Stimulated activated CD4-positive, alpha-beta T cell treated with anti-CD3 and anti-CD28 coated beads, Interleukin-15, amount 100 ng/mL, for 24 hours (primary cell): Measurements from ENCODE around the gene ADAMTS19.
"Not testable (repeated sequence)": the region's sequence is repeated elsewhere in the genome, so short reads cannot be mapped to it uniquely, and the experiment has no call there.

Experiments used
- DNase-seq: peaks from one replicate; pipeline ENCODE4 v3.0.0-alpha.2; 2020

ADAMTS19 gene

DNA sequence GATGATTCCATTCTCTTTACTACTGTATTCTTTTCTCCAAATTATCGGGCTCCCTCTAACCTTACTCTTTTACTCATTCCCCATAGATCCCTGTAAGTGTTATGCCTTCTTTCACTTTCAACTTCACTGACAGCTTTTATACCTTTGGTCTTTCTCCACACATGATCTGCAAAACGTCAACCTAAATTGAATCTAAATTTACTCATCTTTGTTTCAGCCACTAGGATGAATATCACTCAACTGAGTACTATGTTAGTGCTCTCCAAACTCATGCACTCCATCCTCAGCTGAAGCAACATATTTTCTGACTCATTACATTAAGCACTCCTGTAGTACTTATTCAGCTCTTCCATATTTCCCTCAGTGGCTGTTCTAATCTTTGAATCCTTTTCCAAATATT is 133.4 kb downstream of the ADAMTS19 start:
- no peak for DNase-seq

DNA sequence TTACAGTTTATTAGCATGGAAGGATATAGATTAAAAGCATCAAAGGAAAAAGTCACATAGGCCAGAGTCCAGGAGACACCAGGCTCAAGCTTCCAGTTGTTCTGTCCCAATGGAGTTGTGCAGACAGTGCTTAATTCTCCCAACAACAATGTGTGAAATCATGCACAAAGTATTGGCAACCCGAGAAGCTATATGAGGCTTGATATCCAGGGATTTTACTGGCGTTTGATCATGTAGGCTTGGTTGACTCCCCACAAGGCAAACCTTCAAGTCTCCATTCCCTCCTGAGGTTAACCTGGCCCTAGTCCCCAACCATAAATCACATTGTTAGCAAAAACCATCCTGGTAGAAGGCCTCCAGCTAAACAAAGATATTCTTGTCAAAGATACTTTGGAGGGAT is 141.5 kb downstream of the ADAMTS19 start:
- no peak for DNase-seq

DNA sequence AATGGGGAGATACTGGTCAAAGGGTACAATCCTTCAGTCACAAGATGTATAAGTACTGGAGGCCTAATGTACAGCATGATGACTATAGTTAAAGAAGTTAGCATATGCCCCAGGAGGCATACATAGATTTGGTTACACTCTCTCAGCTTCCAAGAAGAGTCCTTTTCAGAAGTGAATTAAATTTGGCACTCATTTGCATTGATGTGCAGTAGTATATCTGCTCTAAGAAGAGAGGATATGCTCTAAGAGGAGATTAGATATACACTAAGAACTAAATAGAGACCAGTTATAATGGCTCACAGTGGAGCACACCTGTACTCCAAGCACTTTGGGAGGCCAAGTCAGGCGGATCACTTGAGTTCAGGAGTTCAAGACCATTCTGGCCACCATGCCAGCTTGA is 148.3 kb downstream of the ADAMTS19 start:
- DNase-seq, result no peak

DNA sequence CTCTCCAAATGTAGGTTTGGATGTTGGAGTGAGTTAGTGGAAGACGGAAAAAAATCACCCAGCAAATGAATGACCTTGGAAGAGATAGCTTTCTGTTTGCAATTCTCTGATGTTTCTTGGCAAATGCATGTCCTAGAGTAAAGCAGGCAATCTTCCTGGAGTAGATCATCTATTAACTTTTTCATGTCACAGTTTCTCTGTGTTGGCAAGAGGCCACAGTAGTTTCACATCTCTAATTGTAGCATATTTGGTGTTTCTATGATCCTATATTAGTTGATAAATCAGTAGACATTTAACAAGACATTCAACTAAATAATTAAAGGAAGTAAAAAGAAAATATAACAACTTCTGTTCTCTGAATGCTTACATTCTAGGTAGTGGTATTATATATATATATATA is 149.6 kb downstream of the ADAMTS19 start:
- DNase-seq, result no peak

DNA sequence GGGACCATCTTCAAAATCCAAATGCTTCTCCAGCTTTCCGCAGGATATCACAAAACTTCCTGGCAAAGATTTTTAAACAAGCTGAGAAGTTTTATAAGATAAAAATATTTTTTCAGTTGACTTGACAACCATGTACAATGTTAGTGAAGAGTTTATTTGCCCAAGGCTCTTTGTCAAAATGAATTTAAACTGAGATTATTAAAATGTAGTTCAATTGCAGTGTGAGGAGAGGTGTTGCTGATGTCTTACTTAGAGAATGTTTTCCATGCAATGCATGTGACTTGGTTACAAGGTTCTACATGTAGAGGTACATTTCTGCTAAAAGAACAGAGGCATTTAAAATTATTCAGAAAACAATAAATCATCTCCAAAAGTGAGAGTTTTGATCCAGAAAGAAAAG is 156.4 kb downstream of the ADAMTS19 start:
- DNase-seq, result no peak

DNA sequence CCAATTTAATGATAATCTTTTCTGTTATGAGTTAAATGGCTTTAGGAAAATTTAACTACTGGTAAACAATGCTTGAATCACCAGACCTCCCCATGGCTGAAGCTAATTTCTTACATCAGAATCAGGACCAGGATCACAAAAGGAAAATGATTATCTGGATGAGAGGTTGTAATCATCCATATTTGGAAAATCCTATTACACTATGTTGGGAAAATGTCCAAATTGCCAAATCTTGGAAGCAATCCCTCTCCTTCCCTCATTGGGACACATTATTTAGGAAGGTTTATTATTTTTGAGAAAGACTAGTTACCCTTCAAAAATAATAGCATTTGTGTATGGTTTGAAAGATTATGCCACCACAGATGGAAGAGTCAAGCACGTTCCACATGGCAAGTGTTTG is 157.1 kb downstream of the ADAMTS19 start:
- no peak for DNase-seq

DNA sequence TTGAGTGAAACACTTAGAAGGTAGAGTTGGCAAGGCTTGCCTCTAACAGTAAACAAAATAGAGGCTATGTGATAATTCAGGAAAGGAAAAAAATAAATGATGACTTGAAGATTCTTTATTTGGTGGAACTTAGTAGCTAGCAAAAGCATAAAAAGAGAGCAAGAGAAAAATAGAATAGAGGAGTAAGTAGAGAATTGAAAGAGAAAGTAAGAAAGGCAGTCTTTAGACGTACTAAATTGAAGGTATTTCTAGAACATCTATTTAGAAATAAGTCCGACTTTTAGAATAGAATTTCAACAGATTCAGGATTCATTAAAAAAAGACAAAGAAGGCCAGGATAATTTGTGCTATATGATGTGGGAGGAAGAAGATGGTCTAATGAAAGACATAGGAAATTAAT is 159.7 kb downstream of the ADAMTS19 start:
- no peak for DNase-seq

DNA sequence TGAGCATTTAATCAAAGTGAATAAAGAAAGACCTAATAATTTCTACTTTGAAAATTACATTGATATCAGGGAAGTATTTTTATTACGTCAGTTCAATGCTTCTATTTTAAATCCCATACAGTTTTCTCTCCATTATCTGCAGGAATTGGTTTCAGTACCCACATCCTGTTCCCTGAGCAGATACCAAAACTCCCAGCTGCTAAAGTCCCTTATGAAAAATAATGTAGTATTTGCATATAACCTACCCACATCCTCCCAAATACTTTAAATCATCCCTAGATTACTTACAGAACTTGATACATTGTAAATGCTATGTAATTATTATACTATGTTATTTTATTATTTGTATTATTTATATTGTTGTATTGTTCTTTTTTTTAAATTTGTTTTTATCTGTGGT is 162.4 kb downstream of the ADAMTS19 start:
- no peak for DNase-seq

DNA sequence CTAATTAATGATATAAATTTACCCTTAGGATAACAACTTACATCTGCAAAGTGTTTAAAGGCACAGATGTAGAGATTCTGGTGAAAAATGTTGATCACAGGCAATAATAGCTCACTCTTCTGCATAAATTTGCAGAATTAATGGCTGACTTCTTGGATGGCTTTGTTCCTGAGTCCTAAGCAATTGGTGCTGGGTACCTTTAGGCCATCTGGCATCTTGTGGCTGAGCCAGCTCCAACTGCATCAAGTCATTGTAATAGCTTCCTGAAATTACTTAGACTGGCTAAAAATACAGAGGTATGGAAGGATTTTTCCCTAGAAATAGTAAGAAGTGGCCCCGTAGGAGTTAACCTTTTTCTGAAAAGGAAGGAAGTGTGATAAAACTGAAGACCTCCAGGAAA is 169.5 kb downstream of the ADAMTS19 start:
- DNase-seq, result no peak

DNA sequence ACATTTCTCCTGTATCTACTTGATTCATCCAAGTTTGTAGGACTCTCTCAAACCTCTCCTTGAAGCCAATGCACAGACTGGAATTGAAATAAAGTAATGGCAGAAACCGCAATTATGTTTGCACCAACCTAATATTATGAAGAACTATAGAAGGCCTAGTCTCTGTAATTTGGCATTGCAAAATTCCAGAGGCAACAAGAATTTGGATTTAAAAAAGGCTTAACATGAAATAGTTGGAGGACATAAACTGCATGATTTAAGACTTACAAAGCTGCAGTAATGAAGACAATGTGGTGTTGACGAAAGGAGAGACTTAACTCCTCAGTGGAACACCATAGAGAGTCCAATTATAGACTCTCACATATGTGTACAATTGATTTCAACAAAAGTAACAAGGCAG is 170.0 kb downstream of the ADAMTS19 start:
- no peak for DNase-seq

DNA sequence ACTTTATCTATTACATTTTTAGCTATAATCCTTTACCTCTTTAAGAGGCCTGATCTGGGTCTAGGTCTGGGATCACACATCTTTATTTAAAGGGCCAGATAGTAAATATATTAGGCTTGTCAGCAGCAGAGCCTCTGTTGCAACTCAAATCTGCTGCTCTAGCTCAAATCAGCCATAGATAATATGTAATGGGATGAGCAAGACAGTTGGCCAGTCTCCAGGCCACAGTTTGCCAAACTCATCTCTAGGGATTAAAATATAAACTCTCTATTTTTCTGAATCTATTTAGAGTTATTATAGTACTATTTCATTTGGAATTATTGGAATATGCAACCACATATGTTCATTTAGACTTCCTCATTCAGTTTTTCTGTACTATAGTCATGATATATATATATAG is 171.9 kb downstream of the ADAMTS19 start:
- no peak for DNase-seq

DNA sequence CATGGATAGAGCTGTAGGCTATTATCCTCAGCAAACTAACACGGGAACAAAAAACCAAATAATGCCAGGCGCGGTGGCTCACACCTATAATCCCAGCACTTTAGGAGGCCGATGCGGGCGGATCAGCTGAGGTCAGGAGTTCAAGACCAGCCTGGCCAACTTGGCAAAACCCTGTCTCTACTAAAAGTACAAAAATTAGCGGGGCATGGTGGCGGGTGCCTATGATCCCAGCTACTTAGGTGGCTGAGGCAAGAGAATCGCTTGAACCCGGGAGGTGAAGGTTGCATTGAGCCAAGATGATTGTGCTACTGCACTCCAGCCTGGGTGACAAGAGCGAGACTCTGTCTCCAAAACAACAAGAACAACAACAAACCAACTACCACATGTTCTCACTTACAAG is 177.4 kb downstream of the ADAMTS19 start:
- DNase-seq, result not testable (repeated sequence)

DNA sequence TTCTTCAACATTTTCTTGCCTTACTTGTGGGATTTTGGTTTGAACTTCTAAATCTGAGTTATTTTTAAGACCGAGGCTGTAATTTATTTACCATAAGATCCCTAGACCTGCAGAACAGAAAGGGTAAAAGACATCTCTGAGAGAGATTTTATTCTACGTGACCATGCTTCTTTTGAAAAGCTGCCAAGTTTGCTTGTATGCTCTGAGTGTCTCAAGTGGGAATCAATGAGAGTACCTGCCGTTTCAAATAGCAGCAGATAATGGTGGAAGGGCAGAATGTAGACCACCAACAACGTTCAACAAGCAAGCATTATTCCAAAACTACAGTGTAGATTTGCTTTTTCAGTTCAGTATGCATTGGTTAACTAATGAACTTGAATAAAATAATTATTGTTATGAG is 179.2 kb downstream of the ADAMTS19 start:
- DNase-seq, result no peak

DNA sequence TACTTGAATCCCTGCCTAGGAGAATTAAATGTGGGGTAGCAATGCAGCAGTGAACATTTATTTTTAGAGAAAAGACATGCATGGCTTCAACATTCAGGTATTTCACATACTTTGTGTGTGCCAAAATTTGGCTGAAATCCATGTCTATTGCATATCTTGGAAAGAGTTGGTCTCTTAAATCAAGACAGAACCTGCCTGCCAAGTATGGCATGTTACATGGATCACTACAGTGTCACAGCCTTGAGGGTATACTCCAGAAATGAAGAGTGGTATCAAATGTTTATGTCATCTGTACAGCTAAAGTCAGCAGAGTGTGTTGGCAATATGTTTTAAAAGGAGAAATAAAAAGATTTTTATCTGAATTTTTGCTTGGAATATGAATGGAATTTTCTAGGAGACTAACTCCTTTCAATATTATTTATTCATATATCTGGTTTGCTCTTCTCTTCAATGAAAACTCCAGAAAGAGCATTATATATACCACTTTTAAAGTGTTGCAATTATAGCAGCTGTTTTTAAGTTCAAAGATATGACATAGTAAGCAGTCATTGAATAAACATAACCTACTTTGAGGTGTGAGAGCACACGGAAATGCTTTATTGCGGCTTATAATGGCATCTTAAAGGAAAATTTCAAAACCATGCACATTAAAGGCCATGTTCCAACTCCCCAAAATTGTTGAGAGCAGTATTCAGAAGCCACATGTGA is 192.4 kb downstream of the ADAMTS19 start:
- DNase-seq, result no peak

DNA sequence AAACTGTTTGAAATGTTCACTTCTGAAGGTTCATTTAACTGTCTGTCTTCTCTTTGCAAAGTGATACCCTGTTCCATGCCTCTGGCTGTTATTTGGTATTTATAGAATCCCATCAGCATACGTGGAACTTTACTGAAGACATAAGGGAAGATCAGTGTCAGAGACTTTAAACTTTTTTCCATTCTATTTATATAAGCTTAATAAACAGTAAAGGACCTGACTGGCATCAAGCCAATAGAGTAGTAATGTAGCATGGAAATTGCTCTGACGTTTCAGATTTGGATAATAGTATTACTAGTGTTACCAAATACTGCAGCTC is 192.9 kb downstream of the ADAMTS19 start:
- no peak for DNase-seq

DNA sequence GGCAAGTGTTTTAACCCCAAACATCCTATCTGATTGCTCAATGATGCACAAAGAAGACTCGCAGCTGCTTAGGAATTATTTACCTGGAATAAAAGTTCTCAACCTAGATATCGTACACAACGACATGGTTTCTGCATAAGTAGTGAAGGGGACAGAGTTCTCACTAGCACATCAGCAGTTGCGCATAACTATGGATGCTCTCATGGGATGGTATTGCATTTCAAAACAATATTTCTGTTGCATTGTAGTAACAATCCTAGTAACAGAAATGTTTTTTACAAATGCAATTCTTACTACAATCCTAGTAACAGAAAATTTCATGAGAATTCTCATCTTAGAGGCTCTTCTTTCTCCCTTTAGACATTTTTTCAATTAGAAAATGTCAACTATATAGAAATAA is 193.3 kb downstream of the ADAMTS19 start:
- DNase-seq, result no peak

DNA sequence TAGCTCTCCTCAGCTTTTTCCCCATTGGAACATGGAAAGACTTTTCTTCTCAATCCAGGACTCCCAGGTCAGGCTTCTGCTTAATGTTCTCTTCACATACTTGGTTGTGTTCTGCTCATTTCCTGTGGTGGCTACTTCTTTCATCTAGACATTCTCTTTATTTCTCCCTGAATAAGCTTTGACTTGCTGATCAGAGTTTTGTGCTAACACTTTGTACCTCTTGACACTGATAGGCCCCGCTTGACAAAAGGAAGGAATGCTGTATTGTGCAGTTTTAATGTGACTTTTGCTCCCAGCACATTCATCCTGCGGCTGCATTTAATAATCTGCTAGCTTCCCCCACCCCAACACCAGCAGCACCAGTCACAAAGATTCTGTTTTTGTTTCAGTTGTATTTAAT is 196.9 kb downstream of the ADAMTS19 start:
- no peak for DNase-seq

DNA sequence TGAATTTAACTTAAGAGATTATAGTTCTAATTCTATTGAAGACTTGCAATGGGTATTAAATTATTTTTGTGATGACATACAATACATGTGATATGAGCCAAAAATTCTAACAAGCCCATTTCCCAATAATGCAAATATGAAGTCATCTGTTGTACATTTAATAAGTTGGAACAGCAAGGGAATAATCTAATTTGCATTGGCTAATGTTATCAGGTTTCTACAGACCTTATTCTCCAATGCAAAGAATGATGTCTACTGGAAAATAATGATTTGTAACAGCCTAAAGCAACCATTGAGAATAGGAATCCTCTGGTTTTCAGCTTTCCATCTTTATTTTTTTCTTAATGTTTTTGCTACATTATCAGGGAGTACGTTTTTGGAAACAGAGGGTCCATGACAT is 198.7 kb downstream of the ADAMTS19 start:
- DNase-seq, result no peak

DNA sequence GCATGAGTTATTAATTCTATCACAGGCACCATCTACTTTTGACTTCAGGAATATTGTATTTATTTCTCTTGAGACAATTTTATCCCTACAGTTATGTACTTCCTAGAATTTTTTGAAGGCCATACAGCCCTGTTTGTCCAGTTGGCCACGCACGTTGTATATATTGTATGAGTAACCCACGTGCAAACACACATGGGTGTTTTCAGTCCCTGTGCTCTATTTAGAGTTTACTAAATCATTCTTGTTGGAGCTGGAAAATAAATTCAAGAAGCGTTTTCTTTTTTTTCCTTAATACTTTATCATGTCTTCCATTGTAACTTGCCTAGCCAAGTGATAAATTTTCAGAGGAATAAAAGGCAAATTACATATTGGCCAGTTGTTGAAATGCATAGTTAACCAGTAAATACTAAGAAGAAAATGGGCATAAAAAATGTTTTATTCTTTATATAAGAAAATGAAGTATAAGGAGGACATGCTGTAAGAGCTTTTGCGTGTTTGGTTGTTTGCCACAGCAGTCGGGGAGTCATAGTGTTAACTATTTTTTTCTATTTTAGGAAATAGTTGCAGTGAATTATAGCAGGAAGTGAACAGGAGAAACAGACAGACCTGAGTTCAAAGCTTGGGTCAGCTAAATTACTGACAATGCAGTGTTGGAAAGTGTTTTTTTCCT is 201.4 kb downstream of the ADAMTS19 start:
- DNase-seq, result no peak

DNA sequence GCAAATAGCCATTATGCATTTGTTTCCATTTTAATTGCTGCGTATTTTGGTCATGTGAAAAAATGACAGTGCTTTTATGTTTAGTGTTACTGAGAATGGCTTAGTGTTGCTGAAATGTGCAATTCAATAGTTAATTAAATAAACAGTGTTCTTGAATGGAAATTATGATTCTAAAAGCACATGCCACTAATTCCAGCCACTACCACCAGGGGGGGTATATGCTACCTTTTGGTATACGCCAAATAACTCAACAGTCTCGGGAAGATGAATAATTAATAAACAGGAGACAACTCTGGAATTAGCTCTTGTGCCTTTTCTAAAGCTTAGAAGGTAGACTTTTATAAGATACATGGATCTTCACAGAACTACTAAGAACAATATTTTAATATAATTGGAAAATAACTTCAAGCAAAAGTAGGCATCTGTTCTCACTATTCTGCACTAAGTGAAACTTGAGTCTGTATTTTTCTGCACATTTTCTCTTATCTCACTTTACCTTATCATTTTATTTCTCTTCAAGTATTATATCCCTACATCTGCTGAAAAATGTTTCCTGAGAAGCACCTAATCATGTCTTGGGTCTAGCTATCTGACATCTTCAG is 204.3 kb downstream of the ADAMTS19 start:
- peak; percentile 66 for DNase-seq

DNA sequence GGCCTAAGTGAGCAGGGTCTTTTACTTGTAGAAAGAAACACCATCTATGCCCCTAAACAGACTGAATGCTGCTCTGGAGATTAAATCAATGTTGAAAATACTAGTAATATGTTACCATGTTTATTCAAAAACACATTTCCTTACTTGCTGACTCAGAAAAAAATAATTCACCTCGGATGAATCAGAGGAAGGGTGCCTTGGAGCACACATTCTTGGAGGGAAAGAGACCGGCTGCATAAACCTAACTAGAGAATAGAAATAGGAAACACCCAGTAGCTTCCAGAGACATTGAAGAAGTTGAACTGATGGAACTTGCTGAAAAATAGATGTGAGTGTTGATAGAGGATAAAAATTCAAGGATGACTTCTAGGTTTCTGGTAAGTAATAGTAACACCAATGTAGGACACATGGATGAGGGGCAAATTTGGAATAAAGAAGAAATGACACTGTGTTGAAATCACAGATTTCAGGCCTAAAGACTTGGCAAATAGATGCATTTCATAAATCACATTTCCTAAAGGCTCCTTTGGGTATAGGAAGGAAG is 210.9 kb downstream of the ADAMTS19 start:
- DNase-seq, result no peak

DNA sequence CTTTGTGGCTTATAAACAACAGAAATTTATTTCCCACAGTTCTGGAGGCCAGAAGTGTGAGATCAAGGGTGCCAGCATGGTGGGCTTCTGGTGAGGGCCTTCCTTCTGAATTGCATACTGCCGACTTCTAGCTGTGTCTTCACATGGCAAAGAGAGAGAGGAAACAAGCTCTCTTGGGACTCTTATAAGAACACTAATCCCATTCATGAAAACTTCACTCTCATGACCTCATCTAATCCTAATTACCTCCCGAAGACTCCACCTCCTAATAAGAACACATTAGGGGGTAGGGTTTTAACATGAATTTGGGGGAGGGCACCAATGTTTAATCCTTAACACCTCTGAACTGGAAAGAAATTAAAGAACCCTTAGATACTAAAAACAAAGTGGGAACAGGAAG is 211.9 kb downstream of the ADAMTS19 start:
- no peak for DNase-seq

DNA sequence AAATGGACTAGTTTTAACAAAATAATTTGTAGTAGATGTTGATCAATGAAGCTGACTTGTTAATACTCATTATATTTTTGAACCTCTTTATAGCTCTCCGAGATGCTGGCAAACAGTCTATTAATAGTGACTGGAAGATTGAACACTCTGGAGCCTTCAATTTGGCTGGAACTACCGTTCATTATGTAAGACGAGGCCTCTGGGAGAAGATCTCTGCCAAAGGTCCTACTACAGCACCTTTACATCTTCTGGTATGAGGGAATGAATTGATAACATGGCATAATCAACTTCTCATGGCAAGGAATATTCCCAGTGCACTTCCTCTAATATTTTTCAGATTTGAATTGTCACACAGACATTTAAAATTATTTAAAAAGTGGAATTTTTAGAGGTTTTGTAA is 219.6 kb downstream of the ADAMTS19 start:
- DNase-seq, result no peak

DNA sequence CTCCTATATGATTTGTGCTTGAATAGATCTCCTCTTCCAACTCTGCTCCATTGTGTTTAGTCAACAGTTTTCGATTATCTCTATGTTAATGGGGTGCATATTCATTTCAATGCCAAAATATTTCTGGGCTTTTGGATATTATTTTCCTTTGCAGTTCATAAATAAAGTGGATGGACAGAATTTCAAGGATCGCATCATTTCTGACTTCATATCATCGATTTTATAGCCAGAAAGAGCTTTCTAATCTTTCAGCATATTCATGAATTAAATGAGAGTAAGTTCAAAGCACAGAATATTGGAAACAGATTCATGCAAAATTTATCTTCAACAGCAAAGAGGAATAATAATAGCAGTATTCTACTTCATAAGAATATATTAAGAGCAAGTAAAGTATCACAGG is 227.8 kb downstream of the ADAMTS19 start:
- no peak for DNase-seq

DNA sequence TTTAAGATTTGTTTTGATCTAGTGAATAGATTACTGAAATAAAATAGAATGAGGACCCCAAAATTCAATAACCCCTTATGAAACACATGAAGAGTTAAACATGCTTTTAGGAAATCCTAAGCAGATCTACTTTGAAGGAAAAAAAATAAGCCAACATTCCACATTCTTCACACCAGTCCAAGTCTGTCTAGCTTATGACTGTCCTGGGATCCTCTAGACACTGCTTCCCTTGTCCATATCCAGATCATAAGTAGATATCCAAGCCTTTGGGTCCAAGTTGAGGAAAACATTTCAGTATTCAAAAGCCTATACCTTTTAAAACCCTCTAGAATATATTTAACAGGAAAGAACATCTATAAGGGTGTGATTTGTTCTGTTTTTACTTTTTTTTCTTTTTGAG is 228.9 kb downstream of the ADAMTS19 start:
- DNase-seq, result no peak
